ENCODE data around the gene CACNA2D1.

Gene CACNA2D1

GRCh38 chr7:81929386-81929785 is 514.2 kb downstream of the CACNA2D1 start:
- DNase-seq = no peak

DNA sequence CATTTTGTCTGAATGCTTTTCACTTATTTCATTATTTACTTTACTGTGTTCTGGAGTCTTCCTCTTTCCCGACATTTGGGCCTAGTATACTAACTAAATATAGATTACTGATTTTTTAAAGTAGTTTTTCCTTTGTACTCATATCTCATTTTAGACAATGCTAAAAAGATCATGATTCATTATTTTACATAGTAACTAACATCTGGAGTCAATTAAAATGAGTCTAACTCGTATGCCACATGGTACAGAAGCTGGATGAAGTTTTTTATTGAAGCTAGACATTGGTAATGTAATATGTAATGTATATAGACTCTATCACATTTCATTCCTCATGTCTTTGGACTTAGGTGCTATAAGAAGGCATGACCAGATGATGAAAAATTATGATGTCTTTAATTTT is 517.4 kb downstream of the CACNA2D1 start:
- no peak for DNase-seq

- no peak for DNase-seq
Measured at GRCh38 chr7:81925530-81925929, 518.0 kb downstream of the CACNA2D1 start.

- DNase-seq = peak; percentile 1
Measured at GRCh38 chr7:81924494-81924893, 519.1 kb downstream of the CACNA2D1 start.

GRCh38 chr7:81919494-81919893 is 524.1 kb downstream of the CACNA2D1 start:
- DNase-seq = no peak

GRCh38 chr7:81908220-81908619 is 535.4 kb downstream of the CACNA2D1 start:
- DNase-seq = no peak

- no peak for DNase-seq
Measured at GRCh38 chr7:81903115-81903514, 540.5 kb downstream of the CACNA2D1 start.

GRCh38 chr7:81902536-81902935 is 541.0 kb downstream of the CACNA2D1 start:
- no peak for DNase-seq
